Measurements from ENCODE around the gene AUTS2. TPM values are rescaled to one million over a fixed set of nuclear protein-coding genes. Genes with fewer than 3 reads are reported as not detected.

Gene AUTS2
- total RNA-seq, 1 experiment from 2014 or later: 256 TPM

DNA sequence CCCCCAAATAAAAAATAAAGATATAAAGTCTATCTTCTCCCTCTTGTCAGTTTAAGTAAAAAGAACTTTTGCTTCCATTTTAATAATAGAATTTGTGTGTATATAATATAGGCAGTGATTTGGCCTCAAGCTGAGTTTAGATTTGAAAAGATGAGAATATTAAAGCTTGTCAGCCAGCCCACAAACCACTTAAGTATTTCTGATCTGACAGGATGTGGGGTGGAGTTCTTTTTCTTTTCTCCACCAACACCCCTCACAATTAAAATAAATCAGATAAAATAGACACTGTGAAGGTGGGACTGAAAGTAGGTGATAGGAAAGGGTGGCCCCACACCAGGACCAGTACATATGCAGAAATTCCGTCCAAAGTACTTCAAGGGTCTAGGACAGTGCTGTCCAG, 714.1 kb downstream of the AUTS2 start:
- Histone ChIP-seq H3K23me2 (ENCODE audit: insufficient read length, low read depth, low read length, poor library complexity, severe bottlenecking) (no peaks in the 10 kb centered on the region), H4K8ac (replicated peaks; ENCODE audit: insufficient read length, low read depth, low read length) (no peak overlapping the region), H3K79me1 (ENCODE audit: insufficient read depth, low read depth, low read length, poor library complexity, severe bottlenecking) (no peaks in the 10 kb centered on the region), H3K27me3 (ENCODE audit: insufficient read depth, low read length) (no peaks in the 10 kb centered on the region), H3K79me2 (ENCODE audit: insufficient read depth, low read length) (no peaks in the 10 kb centered on the region), H3K4me2 (ENCODE audit: insufficient read depth, insufficient read length, low read length) (no peak overlapping the region), H4K5ac (ENCODE audit: insufficient read length, low read depth, low read length) (no peak overlapping the region), H4K91ac (ENCODE audit: insufficient read length, low read depth, low read length) (no peak overlapping the region), H3K18ac (ENCODE audit: insufficient read length, low read depth, low read length) (no peak overlapping the region), H3K56ac (ENCODE audit: insufficient read length, low read depth, low read length) (no peak overlapping the region), H3K27ac (ENCODE audit: insufficient read length, low read depth, low read length) (no peak overlapping the region), H2AK5ac (ENCODE audit: insufficient read length, low read length) (no peak overlapping the region), H3K23ac (ENCODE audit: insufficient read length, low read depth, low read length) (no peak overlapping the region), H4K20me1 (ENCODE audit: control insufficient read depth, insufficient read depth, insufficient read length) (no peaks in the 10 kb centered on the region), H3K4me1 (ENCODE audit: insufficient read depth, low read length) (no peaks in the 10 kb centered on the region), H3K9ac (ENCODE audit: extremely low read depth, insufficient read length, low read length) (no peak overlapping the region), H2BK5ac (ENCODE audit: insufficient read length, low read length) (no peak overlapping the region), H3K14ac (ENCODE audit: insufficient read depth, low read length) (no peak overlapping the region), H3T11ph (ENCODE audit: low read length) (no peak overlapping the region), H2BK120ac (ENCODE audit: low read depth, low read length, poor library complexity, severe bottlenecking) (no peak overlapping the region), H2BK20ac (ENCODE audit: low read depth, low read length, poor library complexity, severe bottlenecking) (no peak overlapping the region), H2BK12ac (ENCODE audit: insufficient read length, low read depth, low read length) (no peak overlapping the region), H2BK15ac (ENCODE audit: low read depth, low read length) (no peak overlapping the region), H2AFZ (ENCODE audit: low read length) (no peak overlapping the region), H3K4ac (ENCODE audit: low read depth, low read length) (no peak overlapping the region), H3K9me3 (ENCODE audit: control insufficient read depth, low read depth, low read length) (no peaks in the 10 kb centered on the region)
- no peaks in the 10 kb centered on the region; a peak in 1 of 7 replicates for H3K36me3 Mint-ChIP-seq (ENCODE audit: insufficient read depth in 1 of 3, low read depth in 3 of 3)
- peaks cover 19 to 25% of the 10 kb centered on the region in 2 experiments for H3K4me1 Mint-ChIP-seq
- peaks cover 0 to 3% of the 10 kb centered on the region in 2 experiments; a peak in 1 of 5 replicates for H3K9me3 Mint-ChIP-seq
- WGBS (ENCODE audit: extremely low coverage, insufficient read length, low lambda C conversion rate): no CpG with 5 or more reads among the region's 1 CpG
- no peaks in the 10 kb centered on the region for H3K27me3 Mint-ChIP-seq (ENCODE audit: low read depth)
- DNase-seq: no peak
- no peak overlapping the region for H3K27ac Mint-ChIP-seq
- TF ChIP-seq CTCF (conservative IDR thresholded peaks at IDR 0.05): no peak
- no peak overlapping the region for H3K4me3 Mint-ChIP-seq

Data from H9 (cell line).